Measurements from ENCODE around the gene AKAP6. TPM values are rescaled to one million over a fixed set of nuclear protein-coding genes. Genes with fewer than 3 reads are reported as not detected.

Gene AKAP6
- total and polyA plus RNA-seq, 12 donors, result 0.71 to 24.7 (median 8.1) TPM

GRCh38 chr14:32703183-32703621 is 374.1 kb downstream of the AKAP6 start:
- Histone ChIP-seq H3K9me3 (replicated peaks in 1 of 3) (peaks cover 0 to 4% (median 0%) of the 10 kb centered on the region in 3 donors), H3K27ac (peak overlapping the region in 1 of 5 donors; percentile 31), H3K4me1 (replicated peaks in 1 of 2) (peaks cover 3 to 17% of the 10 kb centered on the region in 2 donors), H3K27me3 (no peaks in the 10 kb centered on the region), H3K4me3 (no peak overlapping the region), H3K36me3 (replicated peaks in 1 of 2) (no peaks in the 10 kb centered on the region)
- intact Hi-C loops (cut with DNase I), result no loop called here
- no peak for DNase-seq
- TF ChIP-seq CTCF (IDR thresholded peaks at IDR 0.05) (no peak), POLR2A (IDR thresholded peaks at IDR 0.05) (no peak)
- WGBS, 4 donors, result 35 to 67% (median 61%) methylated on average over 4 of the region's 4 CpGs

GRCh38 chr14:32706721-32707519 is 377.8 kb downstream of the AKAP6 start:
- H3K4me3 ChIP-seq, result no peak overlapping the region
- no peak overlapping the region for H3K27ac ChIP-seq
- peaks cover 3 to 34% of the 10 kb centered on the region in 2 donors for H3K4me1 ChIP-seq (replicated peaks in 1 of 2)
- intact Hi-C loops (cut with DNase I), result no loop called here
- DNase-seq, result no peak
- TF ChIP-seq CTCF (IDR thresholded peaks at IDR 0.05), result no peak
- no peak for TF ChIP-seq POLR2A (IDR thresholded peaks at IDR 0.05)
- 73 to 95% (median 87%) methylated on average over 1 of the region's 1 CpG for WGBS, 4 donors
- H3K36me3 ChIP-seq (replicated peaks in 1 of 2), result no peaks in the 10 kb centered on the region
- H3K27me3 ChIP-seq, result no peaks in the 10 kb centered on the region
- H3K9me3 ChIP-seq (replicated peaks in 1 of 3), result no peaks in the 10 kb centered on the region

- Histone ChIP-seq H3K36me3 (replicated peaks in 1 of 2) (no peaks in the 10 kb centered on the region), H3K4me1 (replicated peaks in 1 of 2) (peaks cover 0 to 28% of the 10 kb centered on the region in 2 donors), H3K27ac (no peak overlapping the region), H3K4me3 (no peak overlapping the region), H3K9me3 (replicated peaks in 1 of 3) (no peaks in the 10 kb centered on the region), H3K27me3 (no peaks in the 10 kb centered on the region)
- TF ChIP-seq CTCF (IDR thresholded peaks at IDR 0.05) (no peak), POLR2A (IDR thresholded peaks at IDR 0.05) (no peak)
- intact Hi-C loops (cut with DNase I), result no loop called here
- 93 to 96% (median 94%) methylated on average over 5 of the region's 5 CpGs for WGBS, 4 donors
- DNase-seq, result no peak
Measured at GRCh38 chr14:32707742-32708500, 378.8 kb downstream of the AKAP6 start.

- DNase-seq, result peak in 2 of 7 donors; percentile 25 to 41
- H3K27me3 ChIP-seq, result no peaks in the 10 kb centered on the region
- peaks cover 0 to 17% of the 10 kb centered on the region in 2 donors for H3K4me1 ChIP-seq (replicated peaks in 1 of 2)
- H3K27ac ChIP-seq, result peak overlapping the region in 1 of 5 donors; percentile 9
- H3K4me3 ChIP-seq, result peak overlapping the region in 1 of 4 donors; percentile 15
- WGBS, 4 donors, result 22 to 37% (median 32%) methylated on average over 4 of the region's 4 CpGs
- intact Hi-C loops (cut with DNase I), result no loop called here
- H3K36me3 ChIP-seq (replicated peaks in 1 of 2), result no peaks in the 10 kb centered on the region
- H3K9me3 ChIP-seq (replicated peaks in 1 of 3), result no peaks in the 10 kb centered on the region
- no peak for TF ChIP-seq POLR2A (IDR thresholded peaks at IDR 0.05)
- no peak for TF ChIP-seq CTCF (IDR thresholded peaks at IDR 0.05)
Measured at GRCh38 chr14:32709027-32709426, 379.9 kb downstream of the AKAP6 start.

All from adrenal gland (tissue), 12 donors.